Mesenchymal stem cell (in vitro differentiated cells and primary cell): Measurements from ENCODE around the gene C2orf74.

Experiments used
- DNase-seq: peaks from one replicate; pipeline ENCODE4 v3.0.0-alpha.2; 2013
- H2AFZ ChIP-seq: one replicate; pipeline ENCODE4 v1.6.1; 2013; ENCODE audit warnings: low read depth, mild to moderate bottlenecking, control low read depth, inconsistent platforms, low read length, moderate library complexity
- H2AK5ac ChIP-seq: 2 replicates; pipeline ENCODE4 v1.6.1; 2013; ENCODE audit warnings: low read length, moderate library complexity, mild to moderate bottlenecking, inconsistent platforms; ENCODE audit not compliant: severe bottlenecking
- H2BK120ac ChIP-seq: one replicate; pipeline ENCODE4 v1.6.1; 2013; ENCODE audit warnings: low read depth, mild to moderate bottlenecking, inconsistent platforms, low read length, moderate library complexity
- H2BK12ac ChIP-seq, 2 experiments: one replicate each; pipeline ENCODE4 v1.6.1; 2013; ENCODE audit warnings: inconsistent platforms in 2 of 2, low read length in 2 of 2, mild to moderate bottlenecking in 2 of 2, moderate library complexity in 2 of 2, control low read depth in 1 of 2
- H2BK15ac ChIP-seq: one replicate; pipeline ENCODE4 v1.6.1; 2013; ENCODE audit warnings: mild to moderate bottlenecking, low read depth, inconsistent platforms; ENCODE audit not compliant: poor library complexity, severe bottlenecking
- H2BK5ac ChIP-seq: 2 replicates; pipeline ENCODE4 v1.6.1; 2013; ENCODE audit warnings: low read depth, mild to moderate bottlenecking, low read length, control low read depth, inconsistent platforms; ENCODE audit not compliant: poor library complexity, severe bottlenecking
- H3K14ac ChIP-seq, 2 experiments: one replicate each; pipeline ENCODE4 v1.6.1; 2013; ENCODE audit warnings: inconsistent platforms in 2 of 2, low read length in 2 of 2, control low read depth in 1 of 2, mild to moderate bottlenecking in 1 of 2, moderate library complexity in 1 of 2
- H3K18ac ChIP-seq, 2 experiments: one replicate each; pipeline ENCODE4 v1.6.1; 2013; ENCODE audit warnings: inconsistent platforms in 2 of 2, low read length in 2 of 2, control low read depth in 1 of 2, low read depth in 1 of 2, mild to moderate bottlenecking in 1 of 2
- H3K23ac ChIP-seq, 2 experiments: one replicate each; pipeline ENCODE4 v1.6.1; 2013; ENCODE audit warnings: inconsistent platforms in 2 of 2, low read length in 2 of 2, mild to moderate bottlenecking in 2 of 2, moderate library complexity in 2 of 2, control low read depth in 1 of 2
- H3K27ac ChIP-seq: 2 replicates; pipeline ENCODE4 v1.5.1; 2013; ENCODE audit warnings: mild to moderate bottlenecking, moderate library complexity, low read length, control low read depth, inconsistent platforms; ENCODE audit not compliant: poor library complexity, severe bottlenecking
- H3K27me3 ChIP-seq, 2 experiments: 2 replicates each; pipeline versions ENCODE4 v1.6.1 to v1.7.0; 2013; ENCODE audit warnings: low read length in 2 of 2, mild to moderate bottlenecking in 2 of 2, moderate library complexity in 2 of 2, control low read depth in 1 of 2, inconsistent platforms in 1 of 2; ENCODE audit not compliant: control insufficient read depth in 1 of 2, insufficient read depth in 1 of 2
- H3K36me3 ChIP-seq, 2 experiments: 2 replicates each; pipeline versions ENCODE4 v1.6.1 to v1.7.0; 2013; ENCODE audit warnings: low read length in 2 of 2, control low read depth in 1 of 2, inconsistent platforms in 1 of 2, low read depth in 1 of 2, mild to moderate bottlenecking in 1 of 2; ENCODE audit not compliant: insufficient read depth in 2 of 2, control insufficient read depth in 1 of 2
- H3K4ac ChIP-seq, 2 experiments: one replicate each; pipeline ENCODE4 v1.6.1; 2013; ENCODE audit warnings: inconsistent platforms in 2 of 2, low read length in 2 of 2, mild to moderate bottlenecking in 2 of 2, moderate library complexity in 2 of 2, control low read depth in 1 of 2, low read depth in 1 of 2
- H3K4me1 ChIP-seq: 2 replicates; pipeline ENCODE4 v1.6.1; 2013; ENCODE audit warnings: low read depth, low read length, control low read depth; ENCODE audit not compliant: control insufficient read depth, insufficient read depth
- H3K4me2 ChIP-seq: 2 replicates; pipeline ENCODE4 v1.6.1; 2013; ENCODE audit warnings: low read length, mild to moderate bottlenecking, inconsistent platforms; ENCODE audit not compliant: poor library complexity, severe bottlenecking
- H3K4me3 ChIP-seq, 2 experiments: 2 replicates each; pipeline versions ENCODE4 v1.5.1 to v1.7.0; 2013; ENCODE audit warnings: low read length in 2 of 2, mild to moderate bottlenecking in 2 of 2, control low read depth in 1 of 2, low read depth in 1 of 2; ENCODE audit not compliant: insufficient read depth in 1 of 2
- H3K79me1 ChIP-seq: replicated peaks from 2 replicates; pipeline ENCODE4 v1.6.1; 2013; ENCODE audit warnings: mild to moderate bottlenecking, control low read depth, low read length, inconsistent platforms; ENCODE audit not compliant: poor library complexity, severe bottlenecking
- H3K9ac ChIP-seq: 2 replicates; pipeline ENCODE4 v1.7.0; 2013; ENCODE audit warnings: mild to moderate bottlenecking, low read length, moderate library complexity
- H3K9me3 ChIP-seq: 2 replicates; pipeline ENCODE4 v1.7.0; 2013; ENCODE audit warnings: mild to moderate bottlenecking, low read length; ENCODE audit not compliant: control insufficient read depth
- H4K8ac ChIP-seq: one replicate; pipeline ENCODE4 v1.6.1; 2013; ENCODE audit warnings: inconsistent platforms, mild to moderate bottlenecking, low read length, moderate library complexity
- H4K91ac ChIP-seq: one replicate; pipeline ENCODE4 v1.6.1; 2013; ENCODE audit warnings: mild to moderate bottlenecking, low read length, inconsistent platforms
- WGBS: methylation state at CpG from one replicate; pipeline ENCODE4 v1.1.7; 2013; ENCODE audit warnings: mixed read lengths; 5-methylcytosine and 5-hydroxymethylcytosine counted together

Gene C2orf74

DNA sequence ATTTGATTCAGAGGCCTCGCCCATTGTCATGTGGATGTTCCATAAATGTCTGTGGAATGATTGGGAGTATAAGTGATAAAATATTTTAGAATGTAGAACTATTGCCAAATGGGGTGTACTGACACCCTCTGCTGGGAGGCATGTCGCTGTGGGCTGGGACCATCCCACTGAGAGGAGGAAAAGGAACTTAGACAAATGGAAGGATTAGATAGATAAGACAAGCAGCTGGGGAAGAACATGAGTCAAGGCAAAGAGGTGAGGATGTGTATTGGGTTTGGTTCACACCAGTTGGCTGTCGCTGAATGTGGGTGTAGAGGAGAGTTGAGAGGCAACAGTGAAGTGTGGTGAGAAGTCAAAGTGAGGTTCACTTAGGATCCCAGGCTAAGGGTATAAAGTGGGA lies 4.0 kb downstream of the C2orf74 start:
- Histone ChIP-seq H3K36me3 (peaks cover 3 to 53% of the 10 kb centered on the region in 2 experiments), H3K4me1 (no peaks in the 10 kb centered on the region), H4K8ac (no peak overlapping the region), H3K9ac (no peak overlapping the region), H2AK5ac (no peak overlapping the region), H3K4ac (no peak overlapping the region), H2AFZ (no peak overlapping the region), H4K91ac (no peak overlapping the region), H2BK12ac (no peak overlapping the region), H3K23ac (no peak overlapping the region), H3K4me2 (no peak overlapping the region), H3K79me1 (no peaks in the 10 kb centered on the region), H3K9me3 (no peaks in the 10 kb centered on the region), H2BK120ac (no peak overlapping the region), H2BK5ac (no peak overlapping the region), H3K18ac (no peak overlapping the region), H3K14ac (no peak overlapping the region), H3K27me3 (no peaks in the 10 kb centered on the region), H3K27ac (no peak overlapping the region), H3K4me3 (no peak overlapping the region), H2BK15ac (no peak overlapping the region)
- 50% methylated on average over 3 of the region's 3 CpGs for WGBS
- peak; percentile 15 for DNase-seq

DNA sequence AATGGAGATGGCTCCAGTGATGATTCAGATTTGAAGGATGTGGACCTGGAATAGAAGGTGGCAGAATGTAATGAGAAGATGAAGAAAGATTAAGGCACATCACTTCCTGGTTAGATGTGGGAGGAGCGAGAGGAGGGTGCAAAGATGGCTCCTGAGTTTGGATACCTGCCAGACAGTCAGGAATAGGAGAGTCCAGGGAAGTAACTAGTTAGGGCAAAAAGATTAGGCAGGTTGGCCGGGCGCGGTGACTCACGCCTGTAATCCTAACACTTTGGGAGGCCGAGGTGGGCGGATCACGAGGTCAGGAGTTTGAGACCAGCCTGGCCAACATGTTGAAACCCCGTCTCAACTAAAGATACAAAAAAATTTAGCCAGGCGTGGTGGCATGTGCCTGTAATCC lies 5.6 kb downstream of the C2orf74 start:
- no peak overlapping the region for H3K9ac ChIP-seq
- H2BK15ac ChIP-seq: no peak overlapping the region
- H2BK12ac ChIP-seq: no peak overlapping the region
- H2AK5ac ChIP-seq: no peak overlapping the region
- no peak overlapping the region for H3K14ac ChIP-seq
- no peak overlapping the region for H3K27ac ChIP-seq
- H3K79me1 ChIP-seq: no peaks in the 10 kb centered on the region
- H3K4ac ChIP-seq: no peak overlapping the region
- no peak overlapping the region for H3K18ac ChIP-seq
- H4K91ac ChIP-seq: no peak overlapping the region
- no peak overlapping the region for H2BK120ac ChIP-seq
- no peak overlapping the region for H3K23ac ChIP-seq
- 98% methylated on average over 10 of the region's 10 CpGs for WGBS
- H3K36me3 ChIP-seq: peaks cover 3 to 37% of the 10 kb centered on the region in 2 experiments
- no peak overlapping the region for H3K4me2 ChIP-seq
- H3K9me3 ChIP-seq: no peaks in the 10 kb centered on the region
- H3K4me3 ChIP-seq: no peak overlapping the region
- no peak for DNase-seq
- H2BK5ac ChIP-seq: no peak overlapping the region
- H3K4me1 ChIP-seq: no peaks in the 10 kb centered on the region
- H3K27me3 ChIP-seq: no peaks in the 10 kb centered on the region
- H4K8ac ChIP-seq: no peak overlapping the region
- H2AFZ ChIP-seq: no peak overlapping the region

DNA sequence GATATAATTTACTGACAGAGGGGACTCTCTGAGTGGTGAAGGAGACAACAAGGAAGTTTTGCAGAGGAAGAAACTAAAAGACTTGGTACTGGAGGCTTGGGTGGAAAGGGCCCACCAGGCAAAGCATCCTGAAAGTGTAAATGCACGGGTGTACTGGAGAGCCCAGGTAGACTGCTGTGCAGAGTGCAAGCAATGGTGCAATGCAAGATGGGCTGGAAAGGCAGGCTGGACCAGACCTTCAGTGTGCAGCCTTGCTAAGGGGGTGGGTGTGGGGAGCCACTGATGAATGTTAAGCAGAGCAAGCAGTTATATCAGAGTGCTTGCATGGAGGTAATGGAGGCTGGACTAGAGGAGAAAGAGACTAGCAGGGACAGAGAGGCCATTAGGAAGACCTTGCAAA lies 10.7 kb downstream of the C2orf74 start:
- WGBS: 59% methylated on average over 1 of the region's 1 CpG
- H3K14ac ChIP-seq: no peak overlapping the region
- H3K79me1 ChIP-seq: no peaks in the 10 kb centered on the region
- no peak overlapping the region for H2AFZ ChIP-seq
- no peak overlapping the region for H2BK15ac ChIP-seq
- no peak overlapping the region for H2BK12ac ChIP-seq
- no peak overlapping the region for H3K4ac ChIP-seq
- H3K18ac ChIP-seq: no peak overlapping the region
- no peaks in the 10 kb centered on the region for H3K36me3 ChIP-seq
- H3K23ac ChIP-seq: no peak overlapping the region
- H3K9ac ChIP-seq: no peak overlapping the region
- H3K4me3 ChIP-seq: no peak overlapping the region
- no peak overlapping the region for H3K27ac ChIP-seq
- H2AK5ac ChIP-seq: no peak overlapping the region
- peaks cover 2% of the 10 kb centered on the region for H3K4me1 ChIP-seq
- H4K91ac ChIP-seq: no peak overlapping the region
- no peaks in the 10 kb centered on the region for H3K27me3 ChIP-seq
- H4K8ac ChIP-seq: no peak overlapping the region
- H3K4me2 ChIP-seq: no peak overlapping the region
- no peaks in the 10 kb centered on the region for H3K9me3 ChIP-seq
- H2BK5ac ChIP-seq: no peak overlapping the region
- no peak for DNase-seq
- no peak overlapping the region for H2BK120ac ChIP-seq

DNA sequence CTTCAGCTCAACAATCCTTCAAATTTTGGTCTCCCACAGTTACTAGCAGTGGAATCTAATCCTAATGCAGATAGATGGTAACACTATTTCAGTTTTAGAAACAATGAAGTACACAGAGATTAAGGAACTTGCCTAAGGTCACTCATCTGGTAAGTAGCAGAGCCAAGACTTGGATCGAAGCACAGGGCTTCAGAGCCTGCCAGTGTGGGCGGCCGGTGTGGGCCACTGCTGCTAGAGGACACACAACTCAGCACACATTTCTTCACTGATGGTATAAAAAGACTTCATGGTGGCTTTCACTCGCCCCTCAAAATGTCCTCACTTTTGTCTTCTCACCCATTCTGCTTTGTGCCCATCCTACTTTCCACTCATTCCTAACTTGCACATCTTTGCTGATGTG lies 11.1 kb downstream of the C2orf74 start:
- no peak overlapping the region for H2AK5ac ChIP-seq
- no peak overlapping the region for H2BK120ac ChIP-seq
- H2BK12ac ChIP-seq: no peak overlapping the region
- no peaks in the 10 kb centered on the region for H3K9me3 ChIP-seq
- H2BK15ac ChIP-seq: no peak overlapping the region
- DNase-seq: no peak
- no peak overlapping the region for H3K27ac ChIP-seq
- no peak overlapping the region for H3K23ac ChIP-seq
- no peak overlapping the region for H3K18ac ChIP-seq
- H3K27me3 ChIP-seq: no peaks in the 10 kb centered on the region
- H2BK5ac ChIP-seq: no peak overlapping the region
- H4K8ac ChIP-seq: no peak overlapping the region
- no peaks in the 10 kb centered on the region for H3K36me3 ChIP-seq
- H3K4me2 ChIP-seq: no peak overlapping the region
- H3K9ac ChIP-seq: no peak overlapping the region
- H3K4ac ChIP-seq: no peak overlapping the region
- no peak overlapping the region for H3K4me3 ChIP-seq
- 89% methylated on average over 4 of the region's 4 CpGs for WGBS
- peaks cover 6% of the 10 kb centered on the region for H3K4me1 ChIP-seq
- no peak overlapping the region for H2AFZ ChIP-seq
- H4K91ac ChIP-seq: no peak overlapping the region
- H3K14ac ChIP-seq: no peak overlapping the region
- peaks cover 1% of the 10 kb centered on the region for H3K79me1 ChIP-seq
